ENCODE data around the gene USP31.
"Not testable (repeated sequence)": the region's sequence is repeated elsewhere in the genome, so short reads cannot be mapped to it uniquely, and the experiment has no call there.

USP31 gene

DNA sequence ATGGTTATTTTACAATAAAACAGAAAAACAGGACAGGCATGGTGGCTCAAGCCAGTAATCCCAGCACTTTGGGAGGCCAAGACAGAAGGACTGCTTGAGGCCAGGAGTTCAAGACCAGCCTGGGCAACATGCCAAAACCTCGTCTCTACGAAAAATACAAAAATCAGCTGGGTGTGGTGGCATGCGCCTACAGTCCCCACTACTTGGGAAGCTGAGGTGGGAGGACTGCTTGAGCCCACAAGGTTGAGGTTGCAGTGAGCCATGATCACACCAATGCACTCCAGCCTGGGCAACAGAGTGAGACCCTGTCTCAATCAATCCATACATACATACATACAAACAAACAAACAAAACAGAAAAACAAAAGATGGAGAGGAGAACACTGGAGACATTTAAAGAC is 45.6 kb downstream of the USP31 start:
- intact Hi-C loops (cut with DNase I): no loop called here
- DNase-seq: no peak

DNA sequence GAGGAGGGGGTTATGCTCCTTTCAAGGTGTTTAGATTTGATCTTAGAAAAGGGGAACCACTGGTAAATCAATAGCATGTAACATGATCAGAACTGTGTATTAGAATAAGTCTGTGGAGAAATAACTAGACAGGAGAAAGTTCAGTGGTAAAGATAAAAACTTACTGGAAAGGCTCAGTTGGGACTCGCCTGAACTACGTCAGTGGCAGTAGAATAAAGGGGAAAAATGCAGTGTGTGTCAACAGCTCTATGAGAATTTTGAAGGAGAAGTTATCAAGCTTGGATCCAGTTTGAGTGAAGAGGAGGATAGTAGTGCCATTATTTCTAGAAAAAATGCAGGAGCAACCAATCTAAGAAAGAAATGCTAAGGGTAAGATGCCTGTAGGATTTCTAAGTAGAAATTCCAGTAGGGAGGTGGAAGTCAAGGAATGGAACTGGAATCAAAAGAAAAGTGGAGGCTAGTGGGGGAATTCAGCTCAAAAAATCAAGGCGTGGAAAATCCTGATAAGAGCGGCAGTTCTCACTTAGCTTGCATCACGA is 48.2 kb downstream of the USP31 start:
- no peak for DNase-seq
- intact Hi-C loops (cut with DNase I): no loop called here

DNA sequence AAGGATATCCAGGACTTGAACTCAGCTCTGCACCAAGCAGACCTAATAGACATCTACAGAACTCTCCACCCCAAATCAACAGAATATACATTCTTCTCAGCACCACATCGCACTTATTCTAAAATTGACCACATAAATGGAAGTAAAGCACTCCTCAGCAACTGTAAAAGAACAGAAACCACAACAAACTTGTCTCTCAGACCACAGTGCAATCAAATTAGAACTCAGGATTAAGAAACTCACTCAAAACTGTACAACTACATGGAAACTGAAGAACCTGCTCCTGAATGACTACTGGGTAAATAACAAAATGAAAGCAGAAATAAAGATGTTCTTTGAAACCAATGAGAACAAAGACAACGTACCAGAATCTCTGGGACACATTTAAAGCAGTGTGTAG is 52.8 kb downstream of the USP31 start:
- DNase-seq; intact Hi-C loops (cut with DNase I): not testable (repeated sequence)

DNA sequence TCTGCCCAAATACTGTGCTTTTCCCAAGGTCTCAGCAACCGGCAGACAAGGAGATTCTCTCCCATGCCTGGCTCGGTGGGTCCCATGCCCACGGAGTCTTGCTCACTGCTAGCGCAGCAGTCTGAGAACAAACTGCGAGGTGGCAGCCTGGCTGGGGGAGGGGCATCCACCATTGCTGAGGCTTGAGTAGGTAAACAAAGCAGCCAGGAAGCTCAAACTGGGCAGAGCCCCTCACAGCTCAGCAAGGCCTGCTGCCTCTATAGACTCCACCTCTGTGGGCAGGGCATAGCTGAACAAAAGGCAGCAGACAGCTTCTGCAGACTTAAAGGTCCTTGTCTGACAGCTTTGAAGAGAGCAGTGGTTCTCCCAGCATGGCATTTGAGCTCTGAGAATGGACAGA is 55.1 kb downstream of the USP31 start:
- DNase-seq; intact Hi-C loops (cut with DNase I): not testable (repeated sequence)

DNA sequence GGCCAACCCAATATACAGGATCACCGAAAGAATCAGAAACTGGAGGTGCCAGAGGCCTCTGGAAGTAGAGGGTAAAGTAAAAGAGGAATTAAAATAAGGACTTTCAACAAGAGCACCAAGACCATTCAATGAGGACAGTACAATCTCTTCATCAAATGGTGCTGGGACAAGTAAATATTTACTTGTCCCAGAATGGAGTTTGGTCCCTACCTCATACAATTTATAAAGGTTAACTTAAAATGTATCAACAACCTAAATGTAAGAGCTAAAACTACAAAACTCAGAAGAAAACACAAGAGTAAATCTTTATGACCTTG is 56.5 kb downstream of the USP31 start:
- no peak for DNase-seq
- intact Hi-C loops (cut with DNase I): no loop called here

DNA sequence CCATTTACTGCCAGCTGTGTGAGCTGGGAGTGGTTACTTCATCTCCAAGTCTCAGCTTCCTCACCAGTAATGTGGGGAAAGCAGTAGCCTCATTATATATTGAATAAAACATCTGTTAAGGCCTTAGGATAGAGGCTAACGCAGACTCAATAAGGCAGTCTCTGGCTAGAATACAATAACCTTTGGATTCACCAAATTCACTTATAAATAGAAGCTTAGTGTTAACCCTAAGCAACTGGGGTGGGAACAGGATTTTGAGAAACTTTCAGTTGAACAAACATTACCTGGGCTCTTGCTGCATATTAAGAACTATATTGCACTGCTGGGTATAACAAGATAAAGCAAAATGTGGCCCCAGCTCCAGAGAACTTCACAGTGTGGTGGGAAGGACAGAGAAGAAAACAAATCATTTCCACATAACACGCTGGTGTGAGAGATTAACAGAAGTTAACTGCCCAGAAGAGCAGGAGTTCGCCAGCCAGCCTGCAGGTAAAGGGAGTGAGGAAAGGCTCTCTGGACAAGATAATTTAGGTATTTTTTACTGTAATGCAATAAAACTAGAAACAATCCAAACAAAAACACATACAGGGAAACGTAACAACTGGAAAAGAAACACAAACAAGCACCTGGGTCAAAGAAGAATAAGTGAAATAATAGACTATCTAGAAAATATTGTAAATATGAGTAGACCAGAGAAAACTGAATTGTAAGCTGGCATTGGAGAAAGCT is 57.0 kb downstream of the USP31 start:
- intact Hi-C loops (cut with DNase I): no loop called here
- no peak for DNase-seq

DNA sequence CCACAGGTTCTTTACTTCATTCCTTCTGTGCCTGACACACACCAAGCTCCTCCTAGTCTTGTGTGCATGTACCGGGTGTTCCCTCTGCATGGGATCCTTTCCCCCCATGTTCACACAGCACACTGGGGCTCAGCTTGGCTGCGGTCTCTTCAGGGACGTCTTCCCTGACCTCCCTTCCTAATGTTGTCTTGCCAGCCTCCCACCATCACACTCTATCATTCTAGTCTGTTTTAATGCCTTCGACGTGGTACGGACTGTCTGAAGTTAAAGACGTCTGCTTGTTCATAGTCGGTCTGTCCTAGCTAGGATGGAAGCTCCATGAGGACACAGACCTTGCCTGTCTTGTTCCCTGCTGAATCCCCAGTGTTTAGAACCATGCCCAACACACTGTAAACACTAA is 60.1 kb downstream of the USP31 start:
- intact Hi-C loops (cut with DNase I): no loop called here
- no peak for DNase-seq

DNA sequence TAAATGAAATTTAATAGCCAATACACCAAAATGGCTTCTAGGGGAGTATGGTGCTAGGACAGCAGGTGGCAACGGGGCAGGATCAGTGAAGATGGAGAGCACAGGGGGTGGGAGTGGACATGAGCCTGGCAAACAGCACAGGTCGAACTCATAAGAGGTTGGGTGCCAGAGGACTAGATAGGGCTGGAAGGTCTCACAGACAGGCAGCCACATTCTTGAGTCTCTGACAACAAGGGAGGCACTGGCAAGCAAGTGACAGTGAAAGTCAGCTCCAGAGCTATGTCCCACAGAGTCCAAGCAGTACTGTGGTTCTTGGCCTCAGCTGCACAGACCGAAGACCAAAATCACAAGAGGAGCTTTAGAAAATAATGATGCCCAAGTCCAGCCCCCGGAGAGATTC is 61.2 kb downstream of the USP31 start:
- intact Hi-C loops (cut with DNase I): no loop called here

DNA sequence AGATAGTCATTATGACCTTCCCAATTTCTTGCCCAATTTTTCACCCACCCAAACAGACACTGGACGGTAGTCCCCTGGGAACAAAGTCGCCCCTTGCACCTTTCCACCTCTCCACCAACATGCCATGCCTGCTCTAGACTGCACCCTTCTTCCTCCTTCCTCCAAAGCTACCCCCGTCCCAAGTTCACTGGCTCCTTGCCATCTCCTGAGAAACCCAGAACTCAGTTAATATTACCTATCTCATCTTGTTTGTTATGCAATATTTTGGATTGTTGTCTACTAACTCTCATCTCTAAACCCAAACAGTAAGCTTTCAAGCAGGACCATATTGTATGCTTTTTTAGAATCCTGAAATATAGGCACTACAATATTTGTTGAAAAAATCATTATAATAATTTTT is 63.3 kb downstream of the USP31 start:
- DNase-seq: no peak
- intact Hi-C loops (cut with DNase I): no loop called here

More for the DNA sequence above, 61.2 kb downstream of the USP31 start:
- no peak for DNase-seq

DNA sequence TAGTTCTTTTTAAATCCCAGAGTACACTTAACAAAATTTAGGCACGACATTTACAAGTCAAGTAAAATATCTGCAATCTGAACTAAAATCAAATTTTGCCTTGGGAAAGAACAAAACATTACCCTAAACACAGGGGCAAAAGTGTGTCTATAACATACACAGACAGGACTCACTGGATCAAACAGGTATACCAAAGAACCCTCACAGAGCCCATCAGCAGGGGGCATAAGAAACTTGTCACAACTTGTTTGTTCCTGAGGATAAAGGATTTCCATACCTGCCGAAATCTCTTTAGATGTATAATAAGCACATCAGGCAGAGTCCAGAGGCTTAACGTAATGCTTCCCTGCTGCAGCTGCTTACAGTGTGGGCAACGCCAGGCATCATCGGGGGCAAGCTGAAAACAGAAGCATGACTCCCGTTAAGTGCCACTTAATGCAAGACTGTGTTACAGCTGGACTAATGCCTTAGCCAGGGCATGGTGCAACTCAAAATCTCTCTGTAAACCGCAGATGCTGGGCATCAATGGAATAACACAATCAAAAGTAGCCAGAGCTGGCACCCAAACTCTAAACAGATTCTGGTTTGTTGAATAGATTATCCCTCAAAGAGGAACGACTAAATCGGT is 67.0 kb downstream of the USP31 start:
- no peak for DNase-seq
- intact Hi-C loops (cut with DNase I): no loop called here

DNA sequence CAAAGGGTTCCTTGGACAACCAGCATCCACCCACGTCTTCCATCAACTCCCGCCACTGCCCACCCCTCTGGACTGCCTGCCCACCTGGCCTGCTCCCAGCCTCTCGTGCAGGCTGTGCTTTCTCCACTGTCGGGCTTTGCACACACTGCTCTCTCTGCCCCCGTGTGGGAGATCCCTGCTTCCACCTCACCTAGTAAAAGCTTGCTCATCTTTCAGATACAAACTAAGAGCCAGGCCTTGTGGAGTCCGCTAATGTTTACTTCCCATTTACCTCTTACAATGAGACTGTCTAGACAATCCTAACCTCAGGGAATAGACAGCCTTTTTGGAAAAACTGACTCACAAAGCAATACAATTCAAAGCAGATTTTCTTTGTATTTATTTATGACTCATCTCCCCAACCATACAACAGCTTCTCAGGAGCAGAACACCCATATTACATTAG is 67.6 kb downstream of the USP31 start:
- intact Hi-C loops (cut with DNase I): no loop called here
- peak in 2 of 10 donors; percentile 86 to 89 for DNase-seq

DNA sequence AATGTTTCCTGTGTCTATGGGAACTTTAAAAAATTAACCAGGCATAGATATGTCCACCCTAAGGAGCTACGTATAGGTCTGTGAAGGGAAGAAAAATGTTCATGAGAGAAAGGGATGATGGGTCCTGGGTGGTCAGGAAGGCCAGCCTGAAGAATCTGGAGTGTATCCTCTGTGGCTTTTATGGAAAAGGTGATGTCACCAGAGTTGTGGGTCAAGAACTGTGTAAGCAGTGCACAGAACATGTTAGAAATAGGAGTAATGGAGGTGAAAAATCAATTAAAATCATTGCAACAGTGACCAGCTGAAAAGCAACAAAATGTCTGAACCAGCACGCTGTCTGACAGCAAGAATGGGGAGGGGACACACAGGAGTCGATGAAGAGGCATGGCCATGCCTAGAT is 68.5 kb downstream of the USP31 start:
- DNase-seq: no peak
- intact Hi-C loops (cut with DNase I): no loop called here

DNA sequence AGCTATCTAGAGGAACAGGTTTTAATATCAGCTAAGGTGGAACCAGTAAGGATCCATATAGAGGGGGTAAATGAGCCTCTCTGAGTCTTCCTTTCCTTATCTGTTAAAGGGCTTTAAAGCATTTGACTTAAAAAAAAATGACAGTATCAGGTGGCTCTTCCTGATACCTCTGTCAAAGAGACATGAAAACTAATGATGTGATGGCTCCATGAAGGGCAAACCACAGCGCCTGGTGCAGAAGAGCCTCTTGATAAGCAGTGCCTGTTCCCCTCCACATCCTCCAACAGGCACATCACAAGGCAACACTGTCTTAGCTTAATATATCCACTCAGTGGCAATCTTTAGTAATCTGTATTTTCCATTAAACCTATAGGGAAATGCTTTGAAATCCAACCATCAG is 68.9 kb downstream of the USP31 start:
- no peak for DNase-seq
- intact Hi-C loops (cut with DNase I): no loop called here

DNA sequence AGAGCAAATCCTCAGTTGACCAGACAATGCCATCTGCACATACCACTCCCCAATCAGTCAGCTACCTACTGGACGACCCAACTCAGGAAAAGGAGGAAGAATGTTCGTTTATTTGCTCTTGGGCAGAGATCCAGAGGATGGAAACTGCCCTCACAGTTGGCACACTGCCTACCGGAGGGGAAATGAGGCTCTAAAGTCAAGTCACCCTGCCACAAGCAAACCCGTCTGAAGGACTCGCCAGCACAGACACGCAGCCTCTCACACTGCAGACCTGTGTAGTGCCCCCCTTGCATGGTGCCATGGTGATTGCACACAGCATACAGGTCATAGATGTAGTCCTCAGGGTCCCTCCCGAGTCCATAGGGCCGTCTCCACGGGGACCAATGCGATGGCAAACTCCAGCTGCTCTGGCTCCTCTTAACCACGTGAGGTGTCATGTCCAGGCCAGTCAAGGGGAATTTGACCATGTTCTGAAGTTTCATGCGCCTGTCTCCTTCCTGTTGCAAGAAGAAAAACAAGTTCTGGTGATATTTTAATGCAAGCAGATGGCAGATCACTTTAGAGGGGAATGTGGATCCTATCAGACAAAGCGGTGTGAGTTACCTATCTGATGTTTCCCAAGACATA is 69.5 kb downstream of the USP31 start:
- DNase-seq: no peak
- intact Hi-C loops (cut with DNase I): no loop called here

DNA sequence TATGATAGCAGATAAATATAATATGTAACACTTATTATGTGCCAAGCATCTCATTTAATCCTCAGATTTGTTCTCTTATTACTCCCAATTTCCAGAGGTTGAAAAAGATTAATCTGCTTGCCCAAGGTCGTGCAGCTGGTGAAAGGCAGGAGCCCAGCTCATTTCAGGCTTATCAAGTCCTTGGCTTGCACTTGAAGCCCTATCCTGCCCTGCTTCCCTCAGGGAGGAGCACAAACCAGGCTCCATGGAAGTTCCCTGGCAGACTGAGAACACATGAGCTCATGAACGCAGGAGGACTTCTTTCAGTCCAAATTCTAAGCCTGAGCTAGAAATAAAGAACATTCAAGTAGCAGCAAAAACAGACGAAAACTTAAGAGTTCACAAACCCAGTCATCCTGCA is 74.8 kb downstream of the USP31 start:
- intact Hi-C loops (cut with DNase I): no loop called here
- DNase-seq: no peak

DNA sequence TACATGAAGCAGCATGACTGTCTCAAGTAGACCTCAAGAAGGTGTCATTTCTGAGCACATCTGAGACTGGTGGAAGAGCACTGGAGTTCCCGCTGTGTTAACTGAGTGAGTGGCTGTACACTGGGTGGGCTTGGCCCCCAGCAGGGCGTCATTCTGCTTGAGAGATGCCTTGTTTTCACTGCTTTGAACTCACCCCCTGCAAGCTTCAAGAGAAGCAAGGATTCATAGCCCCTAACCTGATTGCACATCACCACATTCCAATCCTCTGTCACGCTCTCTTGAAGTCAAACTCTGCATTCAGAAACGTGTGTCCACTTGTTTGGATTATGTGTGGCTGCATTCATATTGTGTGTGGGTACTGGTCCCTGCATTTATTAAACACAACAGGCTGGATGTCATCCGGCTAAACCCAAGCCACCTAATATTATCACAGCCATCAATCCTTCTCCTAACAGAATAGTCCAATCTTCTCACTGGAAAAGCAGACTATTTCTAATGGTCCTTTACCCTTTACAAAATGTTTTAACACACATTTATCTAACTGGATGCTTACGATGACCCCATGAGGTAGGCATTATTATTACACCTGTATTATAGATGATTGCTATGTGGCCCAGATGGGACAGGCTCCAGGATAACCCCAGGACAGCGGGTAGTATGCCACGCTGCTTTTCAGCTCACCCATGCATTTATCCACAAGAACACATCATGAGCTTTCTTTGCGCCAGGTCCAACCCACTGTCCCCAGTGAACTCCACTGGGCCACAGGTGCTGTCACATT is 76.3 kb downstream of the USP31 start:
- no peak for DNase-seq
- intact Hi-C loops (cut with DNase I): no loop called here

DNA sequence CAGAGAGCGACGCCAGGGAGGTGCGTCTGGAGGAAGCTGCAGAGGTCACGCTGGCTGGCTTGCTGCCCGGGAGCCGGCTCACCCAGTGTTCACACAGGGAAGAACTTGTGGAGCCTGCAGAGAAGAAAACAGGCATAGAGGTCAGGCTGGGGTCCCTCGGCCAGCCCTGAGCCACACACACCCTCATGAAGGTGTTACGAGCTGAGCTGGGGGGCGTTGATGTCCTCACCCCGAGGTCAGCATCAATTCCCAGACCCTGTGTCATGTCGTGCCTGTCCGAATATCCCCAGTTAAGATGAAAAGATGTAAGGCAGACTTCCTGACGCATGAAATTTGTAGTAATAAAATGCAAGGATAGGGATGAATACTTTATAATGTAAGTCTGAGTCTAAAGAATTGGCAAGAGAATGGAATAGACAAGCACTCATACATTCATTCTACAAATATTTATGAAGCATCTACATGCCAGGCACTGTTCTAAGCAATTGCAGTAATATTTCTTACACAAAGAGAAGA is 77.1 kb downstream of the USP31 start:
- DNase-seq: peak in 3 of 10 donors; percentile 53 to 90 (median 85)
- intact Hi-C loops (cut with DNase I): no loop called here

DNA sequence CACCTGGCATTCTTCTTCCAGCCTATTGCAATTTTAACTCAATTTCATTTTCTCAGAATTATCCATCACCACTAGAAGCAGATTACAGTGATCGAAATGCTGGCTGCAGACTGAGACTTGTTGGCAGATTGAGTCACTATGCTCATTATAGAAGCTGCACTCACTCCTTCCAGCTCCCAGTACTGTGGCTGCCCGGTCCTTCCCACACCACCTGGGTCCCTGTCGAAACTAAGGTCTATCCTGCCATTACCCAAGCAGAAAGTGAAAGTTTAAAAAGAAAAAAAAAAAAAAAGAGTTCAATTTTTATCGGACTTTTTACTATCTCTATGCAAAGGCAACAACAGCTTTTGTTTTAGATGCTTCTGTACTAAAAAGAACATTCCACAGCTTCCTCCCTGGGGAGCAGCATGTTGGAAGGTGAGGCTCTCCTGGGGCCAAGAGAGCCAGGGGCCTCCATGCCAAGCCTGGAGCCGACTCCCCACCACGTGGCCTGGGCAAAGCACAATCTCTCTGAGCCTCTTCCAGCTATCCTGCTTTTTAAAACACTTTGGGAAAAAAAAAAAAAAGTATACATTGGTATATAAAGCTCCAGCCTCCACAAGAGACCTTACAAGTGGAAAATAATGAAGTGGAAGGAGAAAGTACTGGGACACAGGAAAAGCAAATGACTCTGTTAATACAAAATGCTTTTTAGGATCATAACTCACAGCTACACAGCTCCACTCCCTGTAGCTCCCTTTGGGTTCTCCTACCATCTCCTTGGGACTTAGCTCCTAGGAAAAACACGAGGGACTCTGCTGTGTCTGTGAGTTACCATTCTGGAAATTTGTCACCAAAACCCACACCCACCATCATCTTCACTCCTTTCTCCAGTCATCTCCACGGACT is 77.8 kb downstream of the USP31 start:
- peak in 2 of 10 donors; percentile 81 to 88 for DNase-seq
- intact Hi-C loops (cut with DNase I): no loop called here

DNA sequence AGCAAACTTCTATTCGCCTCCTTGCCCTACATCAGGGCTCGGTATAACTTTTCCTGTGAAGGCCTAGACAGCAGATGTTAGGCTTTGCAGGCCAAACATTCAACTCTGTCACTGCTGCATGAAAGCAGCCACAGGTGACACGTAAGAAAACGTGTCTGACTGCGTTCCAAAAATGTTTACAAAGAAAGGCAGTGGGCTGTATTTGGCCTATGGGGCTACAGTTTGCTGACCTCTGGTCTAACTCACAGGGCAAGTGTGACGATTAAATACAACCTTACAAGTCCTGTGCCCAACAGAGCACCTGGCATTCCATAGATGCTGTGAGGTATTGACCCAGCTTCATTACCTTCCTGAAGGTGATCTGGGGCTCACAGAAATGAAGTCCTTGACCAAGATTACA is 79.4 kb downstream of the USP31 start:
- no peak for DNase-seq
- intact Hi-C loops (cut with DNase I): no loop called here

Data from posterior cingulate gyrus (tissue), 11 donors.